H9 (cell line): ENCODE data around the gene SDHC. TPM values are rescaled to one million over a fixed set of nuclear protein-coding genes. Genes with fewer than 3 reads are reported as not detected.

Source experiments
- DNase-seq: peaks from one replicate; pipeline ENCODE4 v3.0.0-alpha.2; 2017
- H2AFZ ChIP-seq: one replicate; pipeline ENCODE4 v1.6.1; 2013; ENCODE audit warnings: mild to moderate bottlenecking, low read length, control low read depth, moderate library complexity
- H2AK5ac ChIP-seq: 2 replicates; pipeline ENCODE4 v1.6.1; 2013; ENCODE audit warnings: low read length, control low read depth, mixed read lengths; ENCODE audit not compliant: insufficient read length
- H2BK120ac ChIP-seq: one replicate; pipeline ENCODE4 v1.6.1; 2013; ENCODE audit warnings: low read depth, mild to moderate bottlenecking, low read length, control low read depth, inconsistent platforms; ENCODE audit not compliant: poor library complexity, severe bottlenecking
- H2BK12ac ChIP-seq: 2 replicates; pipeline ENCODE4 v1.6.1; 2013; ENCODE audit warnings: low read length, control low read depth, mixed read lengths, low read depth; ENCODE audit not compliant: insufficient read length
- H2BK15ac ChIP-seq: 2 replicates; pipeline ENCODE4 v1.6.1; 2013; ENCODE audit warnings: low read depth, low read length, control low read depth
- H2BK20ac ChIP-seq: one replicate; pipeline ENCODE4 v1.6.1; 2013; ENCODE audit warnings: low read depth, mild to moderate bottlenecking, low read length, control low read depth, inconsistent platforms; ENCODE audit not compliant: poor library complexity, severe bottlenecking
- H2BK5ac ChIP-seq: 2 replicates; pipeline ENCODE4 v1.6.1; 2013; ENCODE audit warnings: low read length, control low read depth, mixed read lengths; ENCODE audit not compliant: insufficient read length
- H3K14ac ChIP-seq: 2 replicates; pipeline ENCODE4 v1.6.1; 2013; ENCODE audit warnings: low read length, control low read depth; ENCODE audit not compliant: insufficient read depth
- H3K18ac ChIP-seq: 2 replicates; pipeline ENCODE4 v1.6.1; 2013; ENCODE audit warnings: low read depth, mild to moderate bottlenecking, mixed read lengths, low read length, control low read depth; ENCODE audit not compliant: insufficient read length
- H3K23ac ChIP-seq: 2 replicates; pipeline ENCODE4 v1.6.1; 2013; ENCODE audit warnings: low read length, control low read depth, mixed read lengths, low read depth; ENCODE audit not compliant: insufficient read length
- H3K23me2 ChIP-seq: 2 replicates; pipeline ENCODE4 v1.6.1; 2013; ENCODE audit warnings: low read depth, mild to moderate bottlenecking, mixed read lengths, low read length, control low read depth; ENCODE audit not compliant: insufficient read length, poor library complexity, severe bottlenecking
- H3K27ac ChIP-seq: 2 replicates; pipeline ENCODE4 v1.5.1; 2013; ENCODE audit warnings: low read length, control low read depth, mixed read lengths, low read depth; ENCODE audit not compliant: insufficient read length
- H3K27me3 ChIP-seq: 2 replicates; pipeline ENCODE4 v1.6.1; 2013; ENCODE audit warnings: low read length, control low read depth, inconsistent platforms; ENCODE audit not compliant: insufficient read depth
- H3K4ac ChIP-seq: 2 replicates; pipeline ENCODE4 v1.6.1; 2013; ENCODE audit warnings: low read depth, mild to moderate bottlenecking, control low read depth, inconsistent platforms, low read length, moderate library complexity
- H3K4me1 ChIP-seq: 2 replicates; pipeline ENCODE4 v1.6.1; 2013; ENCODE audit warnings: low read length, control low read depth, inconsistent platforms; ENCODE audit not compliant: insufficient read depth
- H3K4me2 ChIP-seq: 2 replicates; pipeline ENCODE4 v1.6.1; 2013; ENCODE audit warnings: low read length, control low read depth, mixed read lengths; ENCODE audit not compliant: insufficient read length, insufficient read depth
- H3K56ac ChIP-seq: 2 replicates; pipeline ENCODE4 v1.6.1; 2013; ENCODE audit warnings: low read depth, mild to moderate bottlenecking, mixed read lengths, low read length, control low read depth; ENCODE audit not compliant: insufficient read length
- H3K79me1 ChIP-seq: 2 replicates; pipeline ENCODE4 v1.6.1; 2013; ENCODE audit warnings: low read depth, mild to moderate bottlenecking, moderate library complexity, low read length, control low read depth, inconsistent platforms; ENCODE audit not compliant: insufficient read depth, poor library complexity, severe bottlenecking
- H3K79me2 ChIP-seq: 2 replicates; pipeline ENCODE4 v1.6.1; 2013; ENCODE audit warnings: low read length, control low read depth, inconsistent platforms; ENCODE audit not compliant: insufficient read depth
- H3K9ac ChIP-seq: 2 replicates; pipeline ENCODE4 v1.6.1; 2013; ENCODE audit warnings: low read length, control low read depth, mixed read lengths; ENCODE audit not compliant: insufficient read length; ENCODE audit errors: extremely low read depth
- H3K9me3 ChIP-seq: one replicate; pipeline ENCODE4 v1.6.1; 2013; ENCODE audit warnings: low read depth, low read length, inconsistent platforms; ENCODE audit not compliant: control insufficient read depth
- H3T11ph ChIP-seq: one replicate; pipeline ENCODE4 v1.6.1; 2013; ENCODE audit warnings: mild to moderate bottlenecking, low read length, control low read depth, inconsistent platforms
- H4K20me1 ChIP-seq: one replicate; pipeline ENCODE4 v1.6.1; 2013; ENCODE audit not compliant: control insufficient read depth, insufficient read length, insufficient read depth
- H4K5ac ChIP-seq: 2 replicates; pipeline ENCODE4 v1.6.1; 2013; ENCODE audit warnings: low read depth, mild to moderate bottlenecking, mixed read lengths, low read length, control low read depth; ENCODE audit not compliant: insufficient read length
- H4K8ac ChIP-seq: replicated peaks from 2 replicates; pipeline ENCODE4 v1.6.1; 2013; ENCODE audit warnings: low read length, control low read depth, mixed read lengths, low read depth; ENCODE audit not compliant: insufficient read length
- H4K91ac ChIP-seq: 2 replicates; pipeline ENCODE4 v1.6.1; 2013; ENCODE audit warnings: low read depth, mild to moderate bottlenecking, moderate library complexity, mixed read lengths, low read length, control low read depth; ENCODE audit not compliant: insufficient read length
- H3K27ac Mint-ChIP-seq, 3 experiments: 2 replicates in 2 of 3; 3 replicates in 1 of 3; pipeline ENCODE4 v1.8.0; 2020 to 2021; ENCODE audit warnings: mixed read lengths in 3 of 3, mild to moderate bottlenecking in 1 of 3, moderate library complexity in 1 of 3
- H3K27me3 Mint-ChIP-seq: 2 replicates; pipeline ENCODE4 v1.8.0; 2021; ENCODE audit warnings: low read depth, mild to moderate bottlenecking, moderate library complexity, mixed read lengths
- H3K36me3 Mint-ChIP-seq, 3 experiments: 2 replicates in 2 of 3; 3 replicates in 1 of 3; pipeline ENCODE4 v1.8.0; 2020 to 2021; ENCODE audit warnings: low read depth in 3 of 3, mixed read lengths in 3 of 3; ENCODE audit not compliant: insufficient read depth in 1 of 3
- H3K4me1 Mint-ChIP-seq, 2 experiments: 2 replicates each; pipeline ENCODE4 v1.8.0; 2020; ENCODE audit warnings: mixed read lengths in 2 of 2
- H3K4me3 Mint-ChIP-seq, 2 experiments: 2 replicates in 1 of 2; 3 replicates in 1 of 2; pipeline ENCODE4 v1.8.0; 2020 to 2021; ENCODE audit warnings: mild to moderate bottlenecking in 2 of 2, mixed read lengths in 2 of 2, moderate library complexity in 1 of 2
- H3K9me3 Mint-ChIP-seq, 2 experiments: 2 replicates in 1 of 2; 3 replicates in 1 of 2; pipeline ENCODE4 v1.8.0; 2020; ENCODE audit warnings: mild to moderate bottlenecking in 2 of 2, mixed read lengths in 2 of 2, moderate library complexity in 1 of 2
- WGBS: extraction: QIAGEN DNeasy Blood & Tissue Kit; methylation state at CpG from one replicate; pipeline ENCODE4 v1.1.7; 2013; ENCODE audit warnings: missing lambda C conversion rate, low lambda C conversion rate, mixed read lengths; ENCODE audit not compliant: insufficient read length; ENCODE audit errors: extremely low coverage; 5-methylcytosine and 5-hydroxymethylcytosine counted together
- total RNA-seq: library from RNA; stranded (reverse); gene quantifications from 2 replicates; pipeline ENCODE4 v1.2.1, GENCODE V29; 2021
- TF ChIP-seq, protein P1 (sequence below): fragments of 200-600 bp; sonication (generic); conservative IDR thresholded peaks from 3 replicates; pipeline ENCODE4 v1.8.0; 2021; ENCODE audit warnings: antibody characterized with exemption, mild to moderate bottlenecking

Gene SDHC
- total RNA-seq, 1 experiment from 2014 or later, result 198 TPM

DNA sequence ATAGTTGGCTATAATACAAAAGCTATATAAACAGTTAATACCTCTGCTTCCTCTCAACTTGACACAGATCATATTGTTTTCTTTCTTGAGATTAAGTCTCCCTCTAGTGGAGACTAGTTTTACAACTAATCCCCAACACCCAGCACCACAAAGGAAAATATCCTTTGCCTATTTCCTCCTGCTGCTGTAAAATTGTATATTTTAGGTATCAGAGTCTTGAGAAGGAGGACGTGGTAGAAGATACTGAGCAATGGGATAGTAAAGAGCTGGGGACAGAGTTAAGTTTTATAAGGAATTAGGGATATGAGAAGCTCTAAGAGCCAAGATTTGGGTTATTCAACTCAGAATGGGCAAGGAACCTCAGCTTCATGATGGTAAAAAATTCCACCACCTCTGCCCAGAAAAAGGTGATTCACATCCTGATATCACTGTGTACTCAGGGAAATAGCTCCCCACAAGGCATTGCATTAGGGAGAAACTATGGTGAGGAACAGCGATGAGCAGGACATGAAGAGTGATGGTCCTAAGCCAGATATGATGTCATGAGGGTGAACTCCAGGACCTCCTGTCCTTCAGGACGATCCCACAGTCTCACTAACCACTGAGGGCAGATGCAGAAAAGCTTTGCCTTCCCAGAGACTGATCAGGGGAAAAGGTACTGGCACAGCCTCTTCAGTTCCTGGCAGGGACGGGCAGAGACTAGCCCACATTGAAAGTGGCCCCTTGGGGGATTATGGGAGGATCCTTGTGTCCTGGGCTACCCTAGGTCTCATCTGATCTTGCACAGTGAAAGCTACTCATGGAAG is 68.2 kb downstream of the SDHC start:
- Histone ChIP-seq H2BK12ac (no peak overlapping the region), H3K9me3 (no peaks in the 10 kb centered on the region), H3K14ac (no peak overlapping the region), H3K56ac (no peak overlapping the region), H2BK5ac (no peak overlapping the region), H4K20me1 (no peaks in the 10 kb centered on the region), H3K79me1 (no peaks in the 10 kb centered on the region), H3K23me2 (no peaks in the 10 kb centered on the region), H4K91ac (no peak overlapping the region), H3T11ph (no peak overlapping the region), H4K8ac (no peak overlapping the region), H3K4ac (no peak overlapping the region), H3K4me2 (no peak overlapping the region), H3K23ac (no peak overlapping the region), H3K27ac (no peak overlapping the region), H2BK15ac (no peak overlapping the region), H3K18ac (no peak overlapping the region), H3K79me2 (no peaks in the 10 kb centered on the region), H4K5ac (no peak overlapping the region), H2BK120ac (no peak overlapping the region), H2AFZ (no peak overlapping the region), H3K9ac (no peak overlapping the region), H3K27me3 (no peaks in the 10 kb centered on the region), H2AK5ac (no peak overlapping the region), H3K4me1 (no peaks in the 10 kb centered on the region), H2BK20ac (no peak overlapping the region)
- TF ChIP-seq, protein P1, sequence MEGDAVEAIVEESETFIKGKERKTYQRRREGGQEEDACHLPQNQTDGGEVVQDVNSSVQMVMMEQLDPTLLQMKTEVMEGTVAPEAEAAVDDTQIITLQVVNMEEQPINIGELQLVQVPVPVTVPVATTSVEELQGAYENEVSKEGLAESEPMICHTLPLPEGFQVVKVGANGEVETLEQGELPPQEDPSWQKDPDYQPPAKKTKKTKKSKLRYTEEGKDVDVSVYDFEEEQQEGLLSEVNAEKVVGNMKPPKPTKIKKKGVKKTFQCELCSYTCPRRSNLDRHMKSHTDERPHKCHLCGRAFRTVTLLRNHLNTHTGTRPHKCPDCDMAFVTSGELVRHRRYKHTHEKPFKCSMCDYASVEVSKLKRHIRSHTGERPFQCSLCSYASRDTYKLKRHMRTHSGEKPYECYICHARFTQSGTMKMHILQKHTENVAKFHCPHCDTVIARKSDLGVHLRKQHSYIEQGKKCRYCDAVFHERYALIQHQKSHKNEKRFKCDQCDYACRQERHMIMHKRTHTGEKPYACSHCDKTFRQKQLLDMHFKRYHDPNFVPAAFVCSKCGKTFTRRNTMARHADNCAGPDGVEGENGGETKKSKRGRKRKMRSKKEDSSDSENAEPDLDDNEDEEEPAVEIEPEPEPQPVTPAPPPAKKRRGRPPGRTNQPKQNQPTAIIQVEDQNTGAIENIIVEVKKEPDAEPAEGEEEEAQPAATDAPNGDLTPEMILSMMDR, result peak; percentile 79
- no peak for DNase-seq
- Mint-ChIP-seq H3K27me3 (no peaks in the 10 kb centered on the region), H3K36me3 (no peaks in the 10 kb centered on the region), H3K4me3 (no peak overlapping the region), H3K9me3 (no peaks in the 10 kb centered on the region), H3K4me1 (peaks cover 7 to 12% of the 10 kb centered on the region in 2 experiments; a peak in 3 of 4 replicates), H3K27ac (no peak overlapping the region)
- WGBS, result no CpG with 5 or more reads among the region's 4 CpGs
